GM21717 (cell line): ENCODE measurements around the gene ZNF385A.
"Not testable (repeated sequence)": the region's sequence is repeated elsewhere in the genome, so short reads cannot be mapped to it uniquely, and the experiment has no call there.

Source experiments
- ATAC-seq: cut with Tn5 transposase; IDR thresholded peaks from one replicate; pipeline ENCODE4 v1.9.1; 2021; ENCODE audit warnings: mild to moderate bottlenecking, moderate library complexity; ENCODE audit not compliant: unreplicated experiment

ZNF385A gene

DNA sequence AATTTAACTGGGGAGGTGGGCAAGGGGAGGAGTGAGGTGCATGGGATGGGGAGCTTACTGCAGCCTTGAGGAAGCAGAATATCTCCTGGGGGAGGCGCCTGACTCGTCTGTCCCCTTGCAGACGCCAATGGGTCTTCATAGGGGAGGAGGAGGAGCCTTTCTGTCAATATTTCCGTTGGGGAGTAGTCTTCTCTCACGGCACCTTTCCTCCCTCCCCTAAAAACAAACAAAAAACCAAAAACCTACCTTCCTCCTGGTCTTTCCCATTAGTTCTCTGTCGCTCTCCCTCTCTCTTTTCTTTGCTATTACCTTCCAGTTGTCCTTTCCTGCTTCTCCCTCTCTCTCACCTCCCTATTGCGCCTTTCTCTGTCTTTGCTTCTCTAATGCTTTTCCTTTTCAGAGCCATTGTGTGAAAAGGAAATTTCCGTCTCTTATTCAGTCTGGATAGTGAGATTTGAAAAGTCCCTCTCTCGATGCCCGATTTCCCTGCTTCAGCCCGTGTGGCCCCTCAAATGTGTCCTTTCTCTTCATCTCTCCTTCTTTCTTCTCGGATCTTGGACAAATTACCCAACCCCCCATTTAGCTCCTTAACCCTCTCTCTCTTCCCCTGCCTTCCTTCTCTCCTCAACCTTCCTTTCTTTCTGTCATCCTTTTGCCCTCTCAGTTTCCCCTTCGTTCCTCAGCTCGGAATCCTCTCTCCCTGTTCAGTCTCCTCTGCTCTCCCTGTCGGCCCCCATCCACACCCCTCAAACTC is 26.2 kb downstream of the ZNF385A start:
- ATAC-seq, result no peak

DNA sequence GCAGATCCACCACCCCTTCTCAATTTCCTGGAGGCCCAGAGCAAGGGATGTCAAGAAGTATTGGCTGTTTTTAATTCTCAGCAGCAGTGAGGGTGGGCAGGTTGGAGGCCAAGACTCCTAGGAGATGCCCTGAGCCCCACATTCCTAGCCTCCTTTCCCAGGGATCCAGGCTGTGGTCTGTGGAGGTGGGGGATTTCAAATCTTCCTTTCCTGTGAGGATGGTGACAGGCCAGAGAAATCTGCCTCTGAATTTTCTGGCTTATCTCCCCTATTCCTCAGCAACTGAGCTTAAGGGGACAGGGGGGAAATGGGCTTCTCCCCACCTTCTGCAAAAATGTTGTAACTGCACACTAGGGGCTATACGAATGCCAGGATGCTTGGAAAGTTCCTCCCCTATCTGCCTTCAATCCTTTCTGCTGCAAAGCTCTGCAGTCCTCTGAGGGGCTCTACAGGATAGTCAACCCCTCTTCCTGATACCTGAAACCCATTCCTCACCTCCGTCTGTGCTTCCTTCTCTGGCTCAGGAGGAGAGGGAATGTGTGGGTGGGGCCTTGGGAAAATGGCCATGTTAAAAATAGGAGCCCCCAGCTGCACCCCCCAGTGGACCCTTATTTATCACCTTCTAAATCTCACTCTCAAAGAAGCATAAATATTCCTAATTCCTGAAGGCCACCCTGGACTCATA is 26.9 kb downstream of the ZNF385A start:
- ATAC-seq, result no peak

DNA sequence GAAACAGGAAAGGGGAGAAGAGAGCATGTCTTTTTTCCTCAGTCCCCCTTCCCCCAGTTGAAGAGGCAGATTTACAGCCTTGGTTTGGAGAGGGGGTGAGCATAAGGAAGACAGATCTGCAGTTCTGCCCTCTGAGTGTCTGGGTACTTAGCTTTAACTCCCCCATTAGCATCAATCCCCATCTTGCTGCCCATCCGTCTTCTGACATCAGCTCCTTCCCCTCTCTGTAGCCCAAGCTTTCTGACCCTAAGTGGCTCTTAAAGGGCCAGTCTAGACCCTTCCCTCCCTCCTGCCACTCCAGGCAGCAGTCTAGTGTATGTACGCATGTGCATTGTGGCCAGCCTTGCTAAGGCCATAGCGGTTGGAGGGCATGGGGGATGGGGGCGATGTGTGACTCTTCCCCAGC is 27.6 kb downstream of the ZNF385A start:
- no peak for ATAC-seq

DNA sequence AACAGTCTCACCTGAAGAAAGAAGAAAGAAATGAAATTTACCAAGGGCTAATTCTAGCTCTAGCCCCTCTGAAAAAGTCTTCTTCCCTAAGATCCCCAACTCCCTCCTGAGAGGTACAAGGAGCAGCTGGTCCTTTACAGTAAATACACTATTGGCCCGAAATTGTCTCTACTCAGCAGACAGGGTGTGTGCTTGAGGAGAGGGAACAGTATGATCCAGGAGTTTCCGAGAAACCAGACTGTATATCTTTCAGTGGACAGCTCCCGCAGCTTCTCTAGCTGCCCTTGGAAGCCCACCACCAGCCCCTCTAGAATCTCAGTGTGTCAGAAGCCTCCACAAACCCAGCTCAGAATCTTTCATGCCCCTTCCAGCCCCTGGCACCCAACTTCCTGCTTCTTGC is 28.3 kb downstream of the ZNF385A start:
- ATAC-seq, result no peak

GRCh38 chr12:54355104-54355815 is 29.3 kb downstream of the ZNF385A start:
- ATAC-seq, result no peak

- ATAC-seq, result not testable (repeated sequence)
Observed at GRCh38 chr12:54354271-54354670, 30.3 kb downstream of the ZNF385A start.

GRCh38 chr12:54352891-54353874 is 31.4 kb downstream of the ZNF385A start:
- ATAC-seq, result no peak

DNA sequence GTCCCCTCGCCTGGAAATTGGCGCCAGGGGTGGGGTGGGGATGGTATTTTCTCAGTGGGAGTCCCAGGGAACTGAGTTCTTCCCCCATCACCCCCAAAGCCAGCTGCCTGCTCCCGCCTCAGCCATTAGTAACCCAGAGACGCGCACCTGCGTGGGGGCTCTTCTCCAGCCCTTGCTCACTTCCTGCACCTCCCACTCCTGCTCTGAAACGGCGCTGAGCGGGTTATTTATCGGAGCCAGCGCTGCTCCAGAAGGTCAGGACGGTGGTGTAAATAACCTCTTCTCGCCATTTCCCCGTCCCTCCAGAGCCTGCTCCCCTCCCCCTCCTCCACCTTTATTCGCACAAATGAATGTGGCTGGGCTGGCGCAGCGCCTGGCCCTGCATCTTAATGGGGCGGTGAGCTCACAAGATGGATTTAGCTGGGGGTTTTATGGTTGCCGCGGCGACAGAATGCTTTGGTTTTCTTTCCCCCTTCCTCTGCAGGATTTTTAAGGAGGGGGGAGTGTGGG is 32.5 kb downstream of the ZNF385A start:
- no peak for ATAC-seq

DNA sequence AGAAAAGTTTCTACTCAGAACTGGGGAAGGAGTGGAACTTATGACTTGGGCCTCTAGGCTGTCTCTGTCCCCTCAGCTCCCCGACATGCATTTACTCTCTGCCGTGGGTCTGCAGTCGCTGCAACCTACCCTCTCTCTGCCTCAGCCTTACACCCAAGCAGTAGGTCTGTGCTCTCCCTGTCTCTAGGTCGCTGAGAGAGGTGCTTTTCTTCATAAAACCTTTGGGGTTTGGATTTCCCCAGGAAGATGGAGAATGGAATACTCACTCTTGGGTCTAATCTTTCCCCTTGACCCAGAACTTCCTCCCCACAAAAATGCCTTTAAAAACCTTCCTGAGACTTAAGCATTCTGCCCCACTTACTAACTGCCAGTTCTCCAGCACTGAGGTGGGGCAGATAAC is 33.2 kb downstream of the ZNF385A start:
- no peak for ATAC-seq

GRCh38 chr12:54350743-54351142 is 33.8 kb downstream of the ZNF385A start:
- no peak for ATAC-seq

- ATAC-seq, result no peak
Observed at GRCh38 chr12:54349679-54350078, 34.9 kb downstream of the ZNF385A start.

GRCh38 chr12:54349036-54349435 is 35.5 kb downstream of the ZNF385A start:
- ATAC-seq, result no peak

DNA sequence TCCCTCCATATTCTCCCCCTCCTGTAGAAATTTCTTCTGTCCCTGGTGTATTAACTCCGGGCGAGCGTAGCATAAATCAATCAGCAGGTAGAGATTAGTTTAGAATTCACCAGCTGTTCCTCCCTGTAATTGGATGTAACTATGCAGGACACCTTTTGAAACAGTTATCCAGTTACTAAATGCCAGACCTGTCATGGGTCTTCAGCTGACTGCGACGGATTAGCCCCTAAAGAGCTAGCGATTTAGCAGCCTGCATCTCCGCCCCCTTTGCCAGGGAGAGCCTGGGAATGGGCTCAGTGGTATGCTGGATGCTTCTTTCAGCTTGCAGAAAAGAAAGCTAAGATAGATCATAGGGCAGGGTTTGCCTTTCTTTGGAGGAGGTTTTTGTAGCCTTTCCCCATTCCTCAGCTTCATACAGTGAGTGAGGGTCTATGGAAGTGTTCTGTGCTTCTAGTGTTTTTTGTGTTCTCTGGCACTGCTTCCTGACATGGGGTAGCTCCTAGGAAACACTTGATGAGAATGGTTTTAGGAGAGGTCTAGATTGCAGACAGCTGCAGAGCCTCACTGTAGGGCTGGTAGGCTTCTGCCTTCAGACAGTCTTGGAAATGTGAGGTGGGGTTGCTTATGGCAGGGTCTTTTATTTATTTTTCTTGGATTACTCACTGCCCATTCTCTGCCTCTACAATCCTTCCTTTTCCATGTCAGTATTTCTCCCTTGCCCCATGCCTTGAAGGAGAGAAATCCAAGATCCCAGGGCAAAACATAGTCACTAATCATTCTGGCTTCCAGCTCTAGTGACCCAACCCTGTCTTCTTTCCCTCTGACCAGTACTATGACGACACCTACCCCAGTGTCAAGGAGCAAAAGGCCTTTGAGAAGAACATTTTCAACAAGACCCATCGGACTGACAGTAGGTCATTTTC is 42.9 kb downstream of the ZNF385A start:
- ATAC-seq, result no peak

GRCh38 chr12:54340846-54341245 is 43.7 kb downstream of the ZNF385A start:
- no peak for ATAC-seq

GRCh38 chr12:54338698-54339296 is 45.7 kb downstream of the ZNF385A start:
- no peak for ATAC-seq

DNA sequence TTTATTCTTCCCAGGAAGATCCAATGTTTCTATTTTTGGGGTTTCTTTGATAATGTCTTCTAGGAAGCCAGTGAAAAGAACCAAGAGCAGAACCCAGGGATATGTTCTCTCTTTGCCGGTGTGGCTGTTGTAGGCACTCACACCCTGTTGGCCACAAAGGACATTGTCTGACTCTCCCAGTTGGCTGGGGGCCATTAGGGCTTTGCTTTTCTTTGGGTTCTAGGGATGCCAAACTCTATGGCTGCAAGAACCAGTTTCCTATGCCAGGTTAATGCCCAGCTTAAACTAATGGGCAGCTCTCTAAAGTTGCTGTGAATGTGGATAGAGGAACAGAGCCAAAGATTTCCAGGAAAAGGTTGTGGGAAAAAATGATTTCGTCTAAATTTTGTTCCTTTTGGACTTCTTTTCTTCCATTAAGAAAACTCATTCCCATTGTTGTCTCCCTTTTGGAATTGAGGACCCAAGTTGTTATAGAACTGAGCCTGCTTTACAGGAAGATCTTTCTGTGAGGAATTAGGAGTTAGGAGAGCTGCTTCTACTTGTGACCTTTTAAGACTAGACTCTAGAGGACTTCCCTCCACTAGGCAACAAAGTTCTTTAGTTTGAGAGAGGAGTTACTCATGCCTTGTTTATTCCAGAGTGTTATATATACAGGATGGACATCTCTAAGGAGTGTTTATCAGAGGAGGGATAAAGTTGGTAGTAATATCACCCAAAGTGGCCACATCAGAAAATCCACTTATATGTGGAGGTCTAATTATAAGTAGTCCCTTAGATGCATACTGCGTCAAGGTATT is 46.5 kb downstream of the ZNF385A start:
- no peak for ATAC-seq

- ATAC-seq, result no peak
Observed at GRCh38 chr12:54337280-54337842, 47.2 kb downstream of the ZNF385A start.
